Esophagus muscularis mucosa (tissue), 4 donors: ENCODE data around the gene TBC1D9B. TPM values are rescaled to one million over a fixed set of nuclear protein-coding genes. Genes with fewer than 3 reads are reported as not detected.

Experiments
- DNase-seq: peaks from one replicate; pipeline ENCODE4 v3.0.0-alpha.2; 2017; ENCODE audit errors: extremely low spot score
- H3K27ac ChIP-seq, 4 donors: fragments of 200-600 bp; sonication (generic); replicated peaks in 1 of 4; 1 replicate in 3 of 4; 2 replicates in 1 of 4; pipeline ENCODE4 v1.5.1; 2016 to 2019; ENCODE audit warnings: mild to moderate bottlenecking in 1 of 4
- H3K27me3 ChIP-seq, 4 donors: fragments of 200-600 bp; sonication (generic); one replicate each; pipeline versions ENCODE4 v1.5.1 to v1.6.0; 2016 to 2019
- H3K36me3 ChIP-seq, 4 donors: fragments of 200-600 bp; sonication (generic); one replicate each; pipeline ENCODE4 v1.5.1; 2016 to 2019
- H3K4me1 ChIP-seq, 4 donors: fragments of 200-600 bp; sonication (generic); one replicate each; pipeline ENCODE4 v1.5.1; 2016 to 2019
- H3K4me3 ChIP-seq, 4 donors: fragments of 200-600 bp; sonication (generic); 1 replicate in 2 of 4; 2 replicates in 2 of 4; pipeline ENCODE4 v1.5.1; 2016 to 2019; ENCODE audit warnings: mild to moderate bottlenecking in 4 of 4, moderate library complexity in 1 of 4
- H3K9me3 ChIP-seq, 4 donors: fragments of 200-600 bp; sonication (generic); 1 replicate in 3 of 4; 2 replicates in 1 of 4; pipeline ENCODE4 v1.5.1; 2016 to 2019
- CTCF ChIP-seq, 3 experiments: fragments of 200-600 bp in 2 of 3; fragments of 450-650 bp in 1 of 3; sonication (generic) in 2 of 3; IDR thresholded peaks; one replicate each; pipeline ENCODE4 v1.5.1; 2017 to 2019; ENCODE audit warnings: antibody characterized with exemption in 3 of 3, mild to moderate bottlenecking in 2 of 3, moderate library complexity in 1 of 3
- EP300 ChIP-seq: sonication (generic); formaldehyde crosslinking; IDR thresholded peaks from one replicate; pipeline ENCODE4 v1.6.1; 2017; ENCODE audit warnings: antibody characterized with exemption
- POLR2A ChIP-seq: fragments of 450-650 bp; IDR thresholded peaks from one replicate; pipeline ENCODE4 v1.6.1; 2017; ENCODE audit warnings: antibody characterized with exemption, moderate library complexity, mild to moderate bottlenecking, low read depth
- POLR2AphosphoS5 ChIP-seq, 2 donors: sonication (generic); formaldehyde crosslinking; IDR thresholded peaks; one replicate each; pipeline ENCODE4 v1.6.1; 2017; ENCODE audit warnings: antibody characterized with exemption in 2 of 2
- WGBS: methylation state at CpG from one replicate; pipeline ENCODE4 v1.1.5; 2018; 5-methylcytosine and 5-hydroxymethylcytosine counted together
- intact Hi-C: fragments of 100-400 bp; cut with DNase I; formaldehyde crosslinking; loops from one replicate; pipeline ENCODE4 v1.15.1; 2023
- total RNA-seq, 4 donors: library from RNA; depleted of rRNA; stranded (reverse); fragments of >200 nt; gene quantifications; one replicate each; pipeline versions ENCODE4 v1.1.0 to v1.2.1, GENCODE V29; 2016

TBC1D9B gene
- total RNA-seq: 100 to 1,000 TPM in 2 of 4 donors, 10 to 100 TPM in 2; 80.2 to 229 (median 143) TPM

- Histone ChIP-seq H3K27ac (peak within 1 kb of the TSS; percentile 75 to 84 (median 80)), H3K9me3 (no peaks in the 10 kb centered on the region), H3K36me3 (peaks cover 8 to 24% (median 20%) of the 10 kb centered on the region in 4 donors), H3K4me3 (peak within 1 kb of the TSS; percentile 69 to 88 (median 72)), H3K27me3 (no peaks in the 10 kb centered on the region), H3K4me1 (peaks cover 18 to 27% (median 22%) of the 10 kb centered on the region in 4 donors)
- DNase-seq: no peak
- TF ChIP-seq POLR2AphosphoS5 (IDR thresholded peaks at IDR 0.05) (peak in 1 of 2 donors; percentile 66), POLR2A (no peak), EP300 (no peak), CTCF (IDR thresholded peaks at IDR 0.05) (peak; percentile 43 to 61 (median 58))
- whole genome bisulfite sequencing: 0% methylated on average over 10 of the region's 105 CpGs
- intact Hi-C loops: loop anchor here (2.0 to 10.0 kb wide), 4 partner anchors 45 to 167 kb away; partner anchors contain the start of genes MGAT4B and RNF130
Measured at GRCh38 chr5:179907556-179908324, at the start of gene TBC1D9B. Gene TBC1D9B (minus strand): TSS chr5:179907897. CDS start chr5:179907821, 76 bp downstream.

DNA sequence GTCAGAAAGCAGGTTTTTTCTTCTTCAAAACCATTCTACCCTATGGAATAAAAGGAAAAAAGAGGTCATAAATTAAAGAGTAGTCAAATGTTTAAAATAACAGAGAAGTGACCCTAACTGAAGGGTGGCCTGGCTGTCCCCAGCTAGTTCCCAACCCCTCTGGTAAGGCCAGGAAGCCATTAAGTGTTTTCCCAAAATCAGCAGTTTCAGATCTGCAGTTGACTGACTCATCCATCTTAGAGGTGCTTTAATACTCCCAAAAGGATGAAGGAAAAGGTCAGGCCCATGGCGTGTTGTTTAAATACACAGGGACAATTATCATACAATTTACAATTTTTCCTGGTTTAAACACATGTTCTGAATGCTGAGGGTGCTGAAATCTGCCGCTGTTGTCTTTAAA, 47.9 kb upstream of the TBC1D9B start:
- H3K4me1 ChIP-seq: peaks cover 0 to 8% (median 0%) of the 10 kb centered on the region in 4 donors
- TF ChIP-seq EP300 (no peak), CTCF (IDR thresholded peaks at IDR 0.05) (no peak), POLR2A (no peak), POLR2AphosphoS5 (IDR thresholded peaks at IDR 0.05) (no peak)
- no peak overlapping the region for H3K4me3 ChIP-seq

DNA sequence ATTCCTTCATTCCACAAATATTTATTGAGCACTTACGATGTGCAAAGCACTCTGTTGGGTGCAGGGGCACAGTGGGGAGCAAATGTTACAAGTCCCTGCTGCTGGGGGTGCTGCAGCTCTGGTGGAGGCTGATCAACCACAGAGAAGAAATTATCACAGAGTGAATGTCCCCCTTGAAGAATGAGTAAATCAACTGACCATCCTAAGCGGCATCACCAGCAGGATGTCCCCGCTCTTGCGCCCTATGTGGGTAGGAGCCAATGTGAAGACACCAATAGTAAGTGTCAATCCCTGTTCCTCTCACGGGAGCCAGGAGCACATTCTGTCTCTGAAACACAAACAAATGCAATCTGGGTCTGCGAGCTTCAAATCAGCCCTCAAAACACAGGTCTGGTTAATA, 47.4 kb upstream of the TBC1D9B start:
- H3K4me3 ChIP-seq: no peak overlapping the region
- intact Hi-C loops: no loop called here
- H3K36me3 ChIP-seq: peaks cover 0 to 47% (median 12%) of the 10 kb centered on the region in 4 donors
- no peaks in the 10 kb centered on the region for H3K27me3 ChIP-seq
- H3K27ac ChIP-seq: no peak overlapping the region
- peaks cover 0 to 8% (median 0%) of the 10 kb centered on the region in 4 donors for H3K4me1 ChIP-seq
- no peak for TF ChIP-seq POLR2A
- no peak for TF ChIP-seq EP300
- no peak for TF ChIP-seq POLR2AphosphoS5 (IDR thresholded peaks at IDR 0.05)
- no peak for TF ChIP-seq CTCF (IDR thresholded peaks at IDR 0.05)
- H3K9me3 ChIP-seq: no peaks in the 10 kb centered on the region
- WGBS: 91% methylated on average over 6 of the region's 6 CpGs
- DNase-seq: no peak

More for the DNA sequence above, 47.9 kb upstream of the TBC1D9B start:
- H3K9me3 ChIP-seq: no peaks in the 10 kb centered on the region
- peaks cover 0 to 51% (median 12%) of the 10 kb centered on the region in 4 donors for H3K36me3 ChIP-seq
- H3K27me3 ChIP-seq: no peaks in the 10 kb centered on the region
- H3K27ac ChIP-seq: no peak overlapping the region
- no peak for DNase-seq
- WGBS: 78% methylated on average over 2 of the region's 2 CpGs
- intact Hi-C loops: no loop called here

DNA sequence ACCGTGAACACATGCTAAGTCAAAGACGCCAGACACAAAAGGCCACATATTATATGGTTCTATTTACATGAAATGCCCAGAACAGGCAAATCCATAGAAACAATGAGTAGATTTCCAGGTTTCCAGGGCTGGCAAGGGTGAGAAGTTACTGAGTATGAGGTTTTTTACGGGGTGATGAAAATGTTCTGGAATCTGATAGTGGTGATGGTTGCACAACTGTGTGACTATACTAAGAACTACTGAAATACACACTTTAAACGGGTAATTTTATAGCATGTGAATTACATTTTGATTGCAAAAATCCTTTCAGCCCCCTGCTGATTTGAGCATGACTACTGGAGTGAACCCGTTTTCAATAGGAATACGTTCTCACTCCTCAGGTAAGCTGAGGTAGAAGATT, 46.7 kb upstream of the TBC1D9B start:
- peaks cover 0 to 46% (median 12%) of the 10 kb centered on the region in 4 donors for H3K36me3 ChIP-seq
- no peak for DNase-seq
- TF ChIP-seq EP300 (no peak), POLR2A (no peak), POLR2AphosphoS5 (IDR thresholded peaks at IDR 0.05) (no peak), CTCF (IDR thresholded peaks at IDR 0.05) (no peak)
- 93% methylated on average over 6 of the region's 6 CpGs for WGBS
- no peak overlapping the region for H3K27ac ChIP-seq
- H3K4me3 ChIP-seq: no peak overlapping the region
- no peaks in the 10 kb centered on the region for H3K27me3 ChIP-seq
- intact Hi-C loops: no loop called here
- H3K9me3 ChIP-seq: no peaks in the 10 kb centered on the region
- H3K4me1 ChIP-seq: peaks cover 0 to 8% (median 0%) of the 10 kb centered on the region in 4 donors
